ENCODE data around the gene CCNA1. TPM values are rescaled to one million over a fixed set of nuclear protein-coding genes. Genes with fewer than 3 reads are reported as not detected.
A peak's percentile ranks its signal among the peaks of the same experiment; 100 is the strongest.

The CCNA1 gene
- total and polyA plus RNA-seq, 10 of the 15 experiments (the other 5 are each of a cell fraction or from before 2014, with no cell fraction given), result 0.38 to 6.0 (median 1.1) TPM

GRCh38 chr13:36414461-36414860, 17.8 kb upstream of the CCNA1 start:
- POLR2A ChIA-PET, result interaction anchor here (0.7 kb wide), 1 partner anchor 82 kb away, joined by 3 read pairs; no protein-coding TSS in a partner anchor
- CTCF ChIA-PET, result interaction anchor here (1.3 kb wide), 1 partner anchor 68 kb away, joined by 4 read pairs; no protein-coding TSS in a partner anchor
- intact Hi-C loops (cut with micrococcal nuclease; ENCODE audit: unreplicated experiment), result no loop called here

GRCh38 chr13:36417331-36417730, 15.0 kb upstream of the CCNA1 start:
- POLR2A ChIA-PET, result interaction anchor here (0.9 to 2.5 kb wide), 3 partner anchors 59 to 76 kb away, joined by 3 to 7 read pairs (median 3); no protein-coding TSS in a partner anchor
- TF ChIP-seq JUNB (IDR thresholded peaks at IDR 0.05), result no peak
- TF ChIP-seq SRF (IDR thresholded peaks at IDR 0.05; ENCODE audit: low read depth in 2 of 2, low read length in 2 of 2), result no peak
- TF ChIP-seq PAX8 (IDR thresholded peaks at IDR 0.05), result no peak
- no peak for TF ChIP-seq ZZZ3 (IDR thresholded peaks at IDR 0.05; ENCODE audit: control insufficient read depth, insufficient read length, low read depth)
- no peak for TF ChIP-seq KLF5 (IDR thresholded peaks at IDR 0.05; ENCODE audit: partially characterized antibody)
- TF ChIP-seq FOXM1 (IDR thresholded peaks at IDR 0.05; ENCODE audit: low read depth, low read length), result no peak
- TF ChIP-seq SIX5 (IDR thresholded peaks at IDR 0.05; ENCODE audit: low read depth, low read length, severe bottlenecking), result no peak
- TF ChIP-seq DPF2 (IDR thresholded peaks at IDR 0.05), result no peak
- no peak for TF ChIP-seq POLR2A (IDR thresholded peaks at IDR 0.05; ENCODE audit: low read depth, low read length)
- TF ChIP-seq PAX5 (IDR thresholded peaks at IDR 0.05; ENCODE audit: borderline replicate concordance, low read depth, low read length), result no peak
- TF ChIP-seq WRNIP1 (IDR thresholded peaks at IDR 0.05; ENCODE audit: borderline replicate concordance, low read depth, low read length), result no peak
- TF ChIP-seq YY1 (IDR thresholded peaks at IDR 0.05; ENCODE audit: low read depth, low read length), result no peak
- TF ChIP-seq ZBTB11 (CRISPR knock-in tag; IDR thresholded peaks at IDR 0.05), result no peak

More at GRCh38 chr13:36414461-36414860, 17.8 kb upstream of the CCNA1 start:
- Histone ChIP-seq H3K36me3 (ENCODE audit: control insufficient read depth in 2 of 2, insufficient read depth in 2 of 2, low read length in 1 of 2) (no peaks in the 10 kb centered on the region), H3K27ac (ENCODE audit: control insufficient read depth, insufficient read depth) (no peak overlapping the region), H3K9me3 (replicated peaks; ENCODE audit: control insufficient read depth, insufficient read depth, low read length) (no peaks in the 10 kb centered on the region), H3K9ac (ENCODE audit: control insufficient read depth, insufficient read depth, low read length) (no peak overlapping the region), H3K4me1 (ENCODE audit: control insufficient read depth, insufficient read depth, low read length) (no peaks in the 10 kb centered on the region; the same call in 1 of the 2 replicates), H3K4me3 (no peak overlapping the region), H3K4me2 (ENCODE audit: control insufficient read depth, insufficient read depth) (no peak overlapping the region), H4K20me1 (ENCODE audit: control insufficient read depth, insufficient read depth) (no peaks in the 10 kb centered on the region), H3K27me3 (replicated peaks in 1 of 2; ENCODE audit: control insufficient read depth in 2 of 2, insufficient read depth in 2 of 2, low read length in 1 of 2) (no peaks in the 10 kb centered on the region; a peak in 2 of 4 replicates), H3K79me2 (ENCODE audit: control insufficient read depth, insufficient read depth, low read length) (no peaks in the 10 kb centered on the region), H2AFZ (ENCODE audit: control insufficient read depth, low read depth, low read length) (no peak overlapping the region)
- ATAC-seq (no peak), FAIRE-seq (no peak), DNase-seq (ENCODE audit: low read depth, low spot score) (no peak)
- no TSS peak for BruUV-seq (replicated peaks)
- TF ChIP-seq MEF2B (IDR thresholded peaks at IDR 0.05; ENCODE audit: partially characterized antibody, poor library complexity, severe bottlenecking) (peak; percentile 57), ZNF622 (IDR thresholded peaks at IDR 0.05) (no peak), ZNF217 (IDR thresholded peaks at IDR 0.05) (0 out of 2 replicates have a peak, but pooled peaks have one; percentile 23), SPI1 (IDR thresholded peaks at IDR 0.05; ENCODE audit: borderline replicate concordance, insufficient read depth, low read depth, low read length) (peak; percentile 71; the same call in 1 of the 2 replicates)
- in situ Hi-C loops (cut with MboI), result loop anchor here (10.0 kb wide), 1 partner anchor 650 kb away; no protein-coding TSS in a partner anchor
- 68% methylated on average over 3 of the region's 3 CpGs for WGBS (ENCODE audit: insufficient coverage, insufficient replicate concordance, low lambda C conversion rate, missing lambda C conversion rate)
- ChIA-PET RAD21 (ENCODE audit: unreplicated experiment) (no interaction called here), SMC1A (ENCODE audit: uncharacterized antibody, unreplicated experiment) (interaction anchor here (0.6 to 1.3 kb wide), 4 partner anchors 18 to 242 kb away, joined by 3 to 6 read pairs (median 4); no protein-coding TSS in a partner anchor)

More at GRCh38 chr13:36417331-36417730, 15.0 kb upstream of the CCNA1 start:
- H2AFZ ChIP-seq (ENCODE audit: control insufficient read depth, low read depth, low read length), result no peak overlapping the region
- H3K9me3 ChIP-seq (replicated peaks; ENCODE audit: control insufficient read depth, insufficient read depth, low read length), result no peaks in the 10 kb centered on the region
- ATAC-seq, result no peak
- no peak overlapping the region for H3K4me2 ChIP-seq (ENCODE audit: control insufficient read depth, insufficient read depth)
- RAD21 ChIA-PET (ENCODE audit: unreplicated experiment), result interaction anchor here (0.9 to 2.2 kb wide), 12 partner anchors 9 to 651 kb away, joined by 3 to 9 read pairs (median 4); no protein-coding TSS in a partner anchor
- BruUV-seq (replicated peaks), result no TSS peak
- H3K79me2 ChIP-seq (ENCODE audit: control insufficient read depth, insufficient read depth, low read length), result no peaks in the 10 kb centered on the region
- H3K4me3 ChIP-seq, result no peak overlapping the region
- no peak overlapping the region for H3K27ac ChIP-seq (ENCODE audit: control insufficient read depth, insufficient read depth)
- no peaks in the 10 kb centered on the region; the same call in 1 of the 2 replicates for H3K4me1 ChIP-seq (ENCODE audit: control insufficient read depth, insufficient read depth, low read length)
- CTCF ChIA-PET, result interaction anchor here (0.9 to 5.5 kb wide), 9 partner anchors 18 to 441 kb away, joined by 3 to 69 read pairs (median 7); no protein-coding TSS in a partner anchor
- in situ Hi-C loops (cut with MboI) (loop anchor here (5.0 to 10.0 kb wide), 2 partner anchors 70 to 647 kb away; partner anchors contain the start of gene SPART), intact Hi-C loops (cut with micrococcal nuclease; ENCODE audit: unreplicated experiment) (loop anchor here (5.0 kb wide), 1 partner anchor 135 kb away; no protein-coding TSS in a partner anchor)
- no peaks in the 10 kb centered on the region; a peak in 1 of 4 replicates for H3K27me3 ChIP-seq (replicated peaks in 1 of 2; ENCODE audit: control insufficient read depth in 2 of 2, insufficient read depth in 2 of 2, low read length in 1 of 2)
- H4K20me1 ChIP-seq (ENCODE audit: control insufficient read depth, insufficient read depth), result no peaks in the 10 kb centered on the region
- no peak for DNase-seq (ENCODE audit: low read depth, low spot score)
- WGBS (ENCODE audit: insufficient coverage, insufficient replicate concordance, low lambda C conversion rate, missing lambda C conversion rate), result 21% methylated on average over 2 of the region's 2 CpGs
- FAIRE-seq, result no peak
- no peaks in the 10 kb centered on the region for H3K36me3 ChIP-seq (ENCODE audit: control insufficient read depth in 2 of 2, insufficient read depth in 2 of 2, low read length in 1 of 2)
- H3K9ac ChIP-seq (ENCODE audit: control insufficient read depth, insufficient read depth, low read length), result no peak overlapping the region
- SMC1A ChIA-PET (ENCODE audit: uncharacterized antibody, unreplicated experiment), result interaction anchor here (1.0 to 5.5 kb wide), 9 partner anchors 9 to 318 kb away, joined by 3 to 46 read pairs (median 13); no protein-coding TSS in a partner anchor

Measured in GM12878 (cell line).